ENCODE measurements around the gene HS6ST3.

DNA sequence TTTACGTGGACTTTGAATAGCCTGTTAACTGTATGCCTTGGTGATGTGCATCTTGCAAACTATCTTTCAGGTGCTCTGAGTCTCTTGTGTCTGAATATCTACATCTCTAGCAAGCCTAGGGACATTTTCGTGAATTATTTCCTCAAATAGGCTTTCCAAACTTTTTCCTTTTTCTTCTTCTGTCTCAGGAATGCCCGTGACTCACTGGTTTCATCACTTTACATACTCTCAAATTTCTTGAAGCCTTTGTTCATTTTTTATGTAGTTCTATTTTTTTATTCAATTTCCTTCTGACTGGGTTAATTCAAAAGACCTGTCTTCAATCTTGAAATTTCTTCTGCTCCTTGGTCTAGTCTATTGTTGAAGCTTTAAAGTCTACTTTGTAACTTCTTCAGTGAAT is 572.1 kb downstream of the HS6ST3 start:
- TF ChIP-seq POLR2A (IDR thresholded peaks at IDR 0.05), result no peak
- TF ChIP-seq, protein P1, sequence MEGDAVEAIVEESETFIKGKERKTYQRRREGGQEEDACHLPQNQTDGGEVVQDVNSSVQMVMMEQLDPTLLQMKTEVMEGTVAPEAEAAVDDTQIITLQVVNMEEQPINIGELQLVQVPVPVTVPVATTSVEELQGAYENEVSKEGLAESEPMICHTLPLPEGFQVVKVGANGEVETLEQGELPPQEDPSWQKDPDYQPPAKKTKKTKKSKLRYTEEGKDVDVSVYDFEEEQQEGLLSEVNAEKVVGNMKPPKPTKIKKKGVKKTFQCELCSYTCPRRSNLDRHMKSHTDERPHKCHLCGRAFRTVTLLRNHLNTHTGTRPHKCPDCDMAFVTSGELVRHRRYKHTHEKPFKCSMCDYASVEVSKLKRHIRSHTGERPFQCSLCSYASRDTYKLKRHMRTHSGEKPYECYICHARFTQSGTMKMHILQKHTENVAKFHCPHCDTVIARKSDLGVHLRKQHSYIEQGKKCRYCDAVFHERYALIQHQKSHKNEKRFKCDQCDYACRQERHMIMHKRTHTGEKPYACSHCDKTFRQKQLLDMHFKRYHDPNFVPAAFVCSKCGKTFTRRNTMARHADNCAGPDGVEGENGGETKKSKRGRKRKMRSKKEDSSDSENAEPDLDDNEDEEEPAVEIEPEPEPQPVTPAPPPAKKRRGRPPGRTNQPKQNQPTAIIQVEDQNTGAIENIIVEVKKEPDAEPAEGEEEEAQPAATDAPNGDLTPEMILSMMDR (IDR thresholded peaks at IDR 0.05), result no peak

Data from transverse colon (tissue), 3 donors.